Measurements from ENCODE around the gene ABHD16A.

Gene ABHD16A

GRCh38 chr6:31722173-31722572, 19.0 kb upstream of the ABHD16A start:
- H3K36me3 ChIP-seq (ENCODE audit: control insufficient read depth in 2 of 2, insufficient read depth in 2 of 2, low read length in 2 of 2) = peaks cover 10 to 14% of the 10 kb centered on the region in 2 donors
- H3K27ac ChIP-seq (ENCODE audit: low read length) = no peak overlapping the region
- H3K4me1 ChIP-seq (ENCODE audit: control insufficient read depth, insufficient read depth, low read length) = no peaks in the 10 kb centered on the region

GRCh38 chr6:31721351-31722020, 18.4 kb upstream of the ABHD16A start, which contains the start of gene LY6G6C:
Gene LY6G6C, minus strand, starts transcription at chr6:31721746. Its CDS starts 67 bp downstream, at chr6:31721679.
- no peaks in the 10 kb centered on the region for H3K9me3 ChIP-seq (ENCODE audit: control insufficient read depth in 2 of 2, low read length in 2 of 2)
- no peaks in the 10 kb centered on the region for H3K4me1 ChIP-seq (ENCODE audit: control insufficient read depth, insufficient read depth, low read length)
- no peak within 1 kb of the TSS for H3K9ac ChIP-seq (ENCODE audit: low read length in 2 of 2)
- H3K27ac ChIP-seq (ENCODE audit: low read length) = no peak within 1 kb of the TSS
- no peak within 1 kb of the TSS for H3K4me3 ChIP-seq (ENCODE audit: low read length in 2 of 2)
- H3K36me3 ChIP-seq (ENCODE audit: control insufficient read depth in 2 of 2, insufficient read depth in 2 of 2, low read length in 2 of 2) = peaks cover 8% of the 10 kb centered on the region in 2 donors
- H3K27me3 ChIP-seq (ENCODE audit: control insufficient read depth in 1 of 2, insufficient read depth in 2 of 2, low read length in 2 of 2) = no peaks in the 10 kb centered on the region

More at GRCh38 chr6:31722173-31722572, 19.0 kb upstream of the ABHD16A start:
- H3K4me3 ChIP-seq (ENCODE audit: low read length in 2 of 2) = no peak overlapping the region
- H3K9ac ChIP-seq (ENCODE audit: low read length in 2 of 2) = no peak overlapping the region
- no peaks in the 10 kb centered on the region for H3K9me3 ChIP-seq (ENCODE audit: control insufficient read depth in 2 of 2, low read length in 2 of 2)
- no peaks in the 10 kb centered on the region for H3K27me3 ChIP-seq (ENCODE audit: control insufficient read depth in 1 of 2, insufficient read depth in 2 of 2, low read length in 2 of 2)

DNA sequence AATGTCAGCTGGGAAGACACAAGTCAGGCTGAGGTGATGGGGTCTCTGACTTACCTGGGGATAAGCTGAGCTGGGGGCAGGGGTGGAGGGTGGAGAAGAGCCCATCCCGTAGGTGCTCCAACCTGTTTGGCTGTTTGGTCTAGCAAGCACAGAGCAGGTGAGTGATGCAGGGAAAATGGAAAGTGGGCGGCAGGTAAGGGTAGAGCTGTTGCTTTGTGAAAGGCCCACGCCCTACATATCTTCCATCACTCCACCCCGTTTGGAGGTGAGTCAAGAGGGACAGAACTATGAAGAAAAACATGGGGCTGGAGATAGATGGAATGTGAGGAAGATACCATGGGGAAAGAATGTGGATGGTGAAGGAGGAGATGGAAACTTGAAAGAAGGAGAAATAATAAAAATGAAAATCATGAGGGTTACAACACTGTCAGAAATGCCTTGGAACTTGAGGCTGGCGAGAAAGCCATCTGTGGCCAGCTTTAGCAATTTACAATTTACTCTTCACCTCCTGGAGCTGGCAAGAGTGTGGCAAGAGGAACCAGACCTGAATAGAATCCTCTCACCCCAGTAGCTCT, 17.2 kb upstream of the ABHD16A start:
- Histone ChIP-seq H3K27me3 (ENCODE audit: control insufficient read depth in 1 of 2, insufficient read depth in 2 of 2, low read length in 2 of 2) (no peaks in the 10 kb centered on the region), H3K4me3 (ENCODE audit: low read length in 2 of 2) (no peak overlapping the region), H3K9me3 (ENCODE audit: control insufficient read depth in 2 of 2, low read length in 2 of 2) (no peaks in the 10 kb centered on the region), H3K4me1 (ENCODE audit: control insufficient read depth, insufficient read depth, low read length) (peaks cover 3% of the 10 kb centered on the region), H3K9ac (ENCODE audit: low read length in 2 of 2) (no peak overlapping the region), H3K36me3 (ENCODE audit: control insufficient read depth in 2 of 2, insufficient read depth in 2 of 2, low read length in 2 of 2) (peaks cover 0 to 2% of the 10 kb centered on the region in 2 donors), H3K27ac (ENCODE audit: low read length) (no peak overlapping the region)

DNA sequence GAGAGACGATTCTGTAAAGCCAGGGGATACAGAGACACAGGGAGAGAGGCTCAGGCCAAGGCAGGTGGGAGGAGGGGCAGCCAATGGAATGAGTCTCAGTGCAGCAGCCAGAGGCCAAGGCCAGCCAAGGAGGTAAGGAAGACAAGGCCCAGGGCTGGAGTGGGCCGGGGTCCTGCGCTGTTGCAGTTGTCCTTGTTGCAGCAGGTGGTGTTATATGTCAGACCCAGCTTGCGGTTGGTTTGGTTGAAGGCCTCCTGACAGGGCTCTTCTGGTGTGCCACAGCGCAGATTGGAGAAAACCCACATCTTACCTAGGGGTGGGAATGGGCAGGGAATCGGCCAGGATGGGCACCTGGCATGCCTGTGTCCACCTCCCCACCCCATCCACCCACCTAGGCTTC, 15.9 kb upstream of the ABHD16A start:
- H3K4me3 ChIP-seq (ENCODE audit: low read length in 2 of 2) = no peak overlapping the region
- no peaks in the 10 kb centered on the region for H3K36me3 ChIP-seq (ENCODE audit: control insufficient read depth in 2 of 2, insufficient read depth in 2 of 2, low read length in 2 of 2)
- no peak overlapping the region for H3K9ac ChIP-seq (ENCODE audit: low read length in 2 of 2)
- no peaks in the 10 kb centered on the region for H3K9me3 ChIP-seq (ENCODE audit: control insufficient read depth in 2 of 2, low read length in 2 of 2)
- peaks cover 7% of the 10 kb centered on the region for H3K4me1 ChIP-seq (ENCODE audit: control insufficient read depth, insufficient read depth, low read length)
- H3K27ac ChIP-seq (ENCODE audit: low read length) = no peak overlapping the region
- no peaks in the 10 kb centered on the region for H3K27me3 ChIP-seq (ENCODE audit: control insufficient read depth in 1 of 2, insufficient read depth in 2 of 2, low read length in 2 of 2)

DNA sequence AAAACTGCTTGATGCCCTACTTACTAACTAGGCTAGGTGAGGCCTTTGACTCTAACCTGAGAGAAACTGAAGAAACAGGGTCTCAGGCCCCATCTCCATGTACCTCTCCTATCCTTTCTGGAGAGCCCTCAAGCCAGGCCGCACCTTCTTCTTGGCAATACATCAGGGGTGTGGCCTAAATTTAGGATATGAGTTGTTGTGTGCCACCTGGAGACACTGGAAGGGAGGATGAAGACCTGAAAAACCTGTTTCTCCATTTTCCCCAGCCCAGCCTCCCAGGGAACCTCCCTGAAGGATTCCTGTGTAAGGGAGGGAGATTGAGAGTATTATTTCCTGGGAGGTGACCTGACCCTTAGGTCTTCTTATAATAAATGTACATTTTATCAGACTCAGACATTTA, 15.1 kb upstream of the ABHD16A start:
- Histone ChIP-seq H3K9me3 (ENCODE audit: control insufficient read depth in 2 of 2, low read length in 2 of 2) (no peaks in the 10 kb centered on the region), H3K36me3 (ENCODE audit: control insufficient read depth in 2 of 2, insufficient read depth in 2 of 2, low read length in 2 of 2) (no peaks in the 10 kb centered on the region), H3K9ac (ENCODE audit: low read length in 2 of 2) (no peak overlapping the region), H3K4me3 (ENCODE audit: low read length in 2 of 2) (no peak overlapping the region), H3K27ac (ENCODE audit: low read length) (no peak overlapping the region), H3K4me1 (ENCODE audit: control insufficient read depth, insufficient read depth, low read length) (peaks cover 7% of the 10 kb centered on the region), H3K27me3 (ENCODE audit: control insufficient read depth in 1 of 2, insufficient read depth in 2 of 2, low read length in 2 of 2) (no peaks in the 10 kb centered on the region)

- H3K27ac ChIP-seq (ENCODE audit: low read length) = no peak overlapping the region
- no peaks in the 10 kb centered on the region for H3K27me3 ChIP-seq (ENCODE audit: control insufficient read depth in 1 of 2, insufficient read depth in 2 of 2, low read length in 2 of 2)
- H3K4me1 ChIP-seq (ENCODE audit: control insufficient read depth, insufficient read depth, low read length) = peaks cover 7% of the 10 kb centered on the region
- no peaks in the 10 kb centered on the region for H3K36me3 ChIP-seq (ENCODE audit: control insufficient read depth in 2 of 2, insufficient read depth in 2 of 2, low read length in 2 of 2)
- H3K9me3 ChIP-seq (ENCODE audit: control insufficient read depth in 2 of 2, low read length in 2 of 2) = no peaks in the 10 kb centered on the region
- no peak overlapping the region for H3K4me3 ChIP-seq (ENCODE audit: low read length in 2 of 2)
- no peak overlapping the region for H3K9ac ChIP-seq (ENCODE audit: low read length in 2 of 2)
Observed at GRCh38 chr6:31717499-31718222, 14.5 kb upstream of the ABHD16A start.

GRCh38 chr6:31715022-31715958, 12.2 kb upstream of the ABHD16A start, which contains the start of gene LY6G6D:
Gene LY6G6D, plus strand, starts transcription at chr6:31715348. Its CDS starts 8 bp downstream, at chr6:31715356.
- H3K9me3 ChIP-seq (ENCODE audit: control insufficient read depth in 2 of 2, low read length in 2 of 2) = no peaks in the 10 kb centered on the region
- peaks cover 7% of the 10 kb centered on the region for H3K4me1 ChIP-seq (ENCODE audit: control insufficient read depth, insufficient read depth, low read length)
- no peaks in the 10 kb centered on the region for H3K27me3 ChIP-seq (ENCODE audit: control insufficient read depth in 1 of 2, insufficient read depth in 2 of 2, low read length in 2 of 2)
- H3K36me3 ChIP-seq (ENCODE audit: control insufficient read depth in 2 of 2, insufficient read depth in 2 of 2, low read length in 2 of 2) = no peaks in the 10 kb centered on the region
- H3K9ac ChIP-seq (ENCODE audit: low read length in 2 of 2) = no peak within 1 kb of the TSS
- H3K27ac ChIP-seq (ENCODE audit: low read length) = no peak within 1 kb of the TSS
- no peak within 1 kb of the TSS for H3K4me3 ChIP-seq (ENCODE audit: low read length in 2 of 2)

GRCh38 chr6:31713991-31714684, 11.0 kb upstream of the ABHD16A start:
- H3K27me3 ChIP-seq (ENCODE audit: control insufficient read depth in 1 of 2, insufficient read depth in 2 of 2, low read length in 2 of 2) = peaks cover 0 to 2% of the 10 kb centered on the region in 2 donors
- no peak overlapping the region for H3K4me3 ChIP-seq (ENCODE audit: low read length in 2 of 2)
- no peaks in the 10 kb centered on the region for H3K9me3 ChIP-seq (ENCODE audit: control insufficient read depth in 2 of 2, low read length in 2 of 2)
- H3K9ac ChIP-seq (ENCODE audit: low read length in 2 of 2) = no peak overlapping the region
- H3K4me1 ChIP-seq (ENCODE audit: control insufficient read depth, insufficient read depth, low read length) = peaks cover 7% of the 10 kb centered on the region
- no peak overlapping the region for H3K27ac ChIP-seq (ENCODE audit: low read length)
- H3K36me3 ChIP-seq (ENCODE audit: control insufficient read depth in 2 of 2, insufficient read depth in 2 of 2, low read length in 2 of 2) = no peaks in the 10 kb centered on the region

DNA sequence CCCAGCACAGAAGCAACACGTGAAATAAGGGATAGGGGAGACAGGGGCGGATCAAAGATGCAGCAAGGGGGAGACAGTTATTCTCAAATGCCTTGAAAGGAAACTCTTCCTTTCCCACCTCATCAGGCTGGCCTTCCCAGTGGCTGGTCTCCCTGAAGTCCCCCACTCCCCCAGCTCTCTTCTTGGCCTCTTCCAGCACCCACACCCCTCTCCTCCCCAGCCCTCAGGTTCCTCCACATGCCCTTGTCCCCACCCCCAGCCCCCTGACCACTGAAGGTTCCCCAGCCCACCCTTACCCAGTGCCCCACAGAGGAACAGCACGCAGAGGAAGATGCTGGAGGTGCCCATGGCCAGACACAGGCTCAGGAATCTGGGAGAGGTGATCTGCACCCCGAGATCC, 10.3 kb upstream of the ABHD16A start:
- Histone ChIP-seq H3K4me3 (ENCODE audit: low read length in 2 of 2) (no peak overlapping the region), H3K9ac (ENCODE audit: low read length in 2 of 2) (no peak overlapping the region), H3K36me3 (ENCODE audit: control insufficient read depth in 2 of 2, insufficient read depth in 2 of 2, low read length in 2 of 2) (no peaks in the 10 kb centered on the region), H3K4me1 (ENCODE audit: control insufficient read depth, insufficient read depth, low read length) (peaks cover 7% of the 10 kb centered on the region), H3K9me3 (ENCODE audit: control insufficient read depth in 2 of 2, low read length in 2 of 2) (no peaks in the 10 kb centered on the region), H3K27ac (ENCODE audit: low read length) (no peak overlapping the region), H3K27me3 (ENCODE audit: control insufficient read depth in 1 of 2, insufficient read depth in 2 of 2, low read length in 2 of 2) (peaks cover 0 to 2% of the 10 kb centered on the region in 2 donors)

- Histone ChIP-seq H3K9ac (ENCODE audit: low read length in 2 of 2) (no peak overlapping the region), H3K4me1 (ENCODE audit: control insufficient read depth, insufficient read depth, low read length) (peaks cover 7% of the 10 kb centered on the region), H3K4me3 (ENCODE audit: low read length in 2 of 2) (no peak overlapping the region), H3K27me3 (ENCODE audit: control insufficient read depth in 1 of 2, insufficient read depth in 2 of 2, low read length in 2 of 2) (peaks cover 0 to 2% of the 10 kb centered on the region in 2 donors), H3K27ac (ENCODE audit: low read length) (no peak overlapping the region), H3K9me3 (ENCODE audit: control insufficient read depth in 2 of 2, low read length in 2 of 2) (no peaks in the 10 kb centered on the region), H3K36me3 (ENCODE audit: control insufficient read depth in 2 of 2, insufficient read depth in 2 of 2, low read length in 2 of 2) (no peaks in the 10 kb centered on the region)
Observed at GRCh38 chr6:31712296-31712695, 9.2 kb upstream of the ABHD16A start.
